GM21529 (cell line): Measurements from ENCODE around the gene STBD1.
A peak's percentile ranks its signal among the peaks of the same experiment; 100 is the strongest.
"Not testable (repeated sequence)": the region's sequence is repeated elsewhere in the genome, so short reads cannot be mapped to it uniquely, and the experiment has no call there.

Source experiments
- ATAC-seq: cut with Tn5 transposase; IDR thresholded peaks from one replicate; pipeline ENCODE4 v1.9.1; 2021; ENCODE audit not compliant: unreplicated experiment

The STBD1 gene

DNA sequence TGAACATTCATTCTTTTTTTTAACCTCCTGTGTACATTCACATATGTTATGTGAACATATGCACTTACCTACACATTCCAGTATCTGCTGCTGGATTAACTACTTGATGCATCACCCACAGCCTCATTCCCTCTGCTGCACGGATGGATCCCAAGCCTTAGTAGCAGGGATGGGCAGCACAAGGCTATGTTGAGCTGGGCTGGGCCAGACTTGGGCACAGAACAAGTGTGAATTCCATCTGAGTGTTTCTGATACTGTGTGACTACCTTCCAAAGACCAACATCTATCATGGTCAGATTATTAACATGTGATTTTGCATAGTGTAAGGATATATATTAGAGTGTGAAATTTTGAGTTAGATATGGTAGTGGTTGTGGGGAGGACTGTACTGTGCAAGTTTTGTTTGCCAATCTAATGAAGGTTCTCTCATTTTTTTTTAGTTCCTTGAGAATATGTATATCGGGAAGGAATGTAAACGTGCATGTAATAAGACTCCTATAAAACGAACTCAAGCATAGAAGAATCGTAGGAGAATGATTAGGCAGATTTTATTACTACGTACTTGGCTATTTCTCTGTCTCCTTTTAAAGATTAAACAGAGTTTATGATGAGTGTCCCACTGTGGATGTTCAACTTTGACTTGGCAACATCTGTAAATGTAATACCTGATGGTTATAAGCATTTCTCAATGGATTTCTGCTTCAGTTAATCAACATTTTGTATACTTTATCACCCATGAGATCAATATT, 23.4 kb upstream of the STBD1 start:
- no peak for ATAC-seq

DNA sequence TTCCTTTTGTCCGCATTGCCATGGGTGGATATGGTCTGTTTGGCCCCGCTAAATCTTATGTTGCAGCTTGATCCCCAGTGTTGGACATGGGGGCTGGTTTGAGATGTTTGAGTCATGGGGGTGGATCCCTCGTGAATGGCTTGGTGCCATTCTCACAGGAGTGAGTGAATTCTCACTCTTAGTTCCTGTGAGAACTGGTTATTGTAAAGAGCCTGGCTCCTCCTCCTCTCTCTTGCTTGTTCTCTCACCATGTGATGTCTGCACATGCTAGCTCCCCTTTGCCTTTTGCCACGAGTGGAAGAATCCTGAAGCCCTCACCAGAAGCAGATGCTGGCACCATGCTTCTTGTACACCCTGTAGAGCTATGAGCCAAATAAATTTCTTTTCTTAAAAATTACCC, 22.6 kb upstream of the STBD1 start:
- no peak for ATAC-seq

DNA sequence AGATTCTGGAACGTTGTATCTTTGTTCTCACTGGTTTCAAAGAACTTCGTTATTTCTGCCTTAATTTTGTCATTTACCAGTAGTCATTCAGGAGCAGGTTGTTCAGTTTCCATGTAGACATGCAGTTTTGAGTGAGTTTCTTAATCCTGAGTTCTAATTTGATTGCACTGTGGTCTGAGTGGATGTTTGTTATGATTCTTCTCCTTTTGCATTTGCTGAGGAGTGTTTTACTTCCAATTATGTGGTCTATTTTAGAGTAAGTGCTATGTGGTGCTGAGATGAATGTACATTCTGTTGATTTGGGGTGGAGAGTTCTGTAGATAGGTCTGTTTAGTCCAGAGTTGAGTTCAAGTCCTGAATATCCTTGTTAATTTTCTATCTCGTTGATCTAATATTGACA, 18.7 kb upstream of the STBD1 start:
- not testable (repeated sequence) for ATAC-seq

DNA sequence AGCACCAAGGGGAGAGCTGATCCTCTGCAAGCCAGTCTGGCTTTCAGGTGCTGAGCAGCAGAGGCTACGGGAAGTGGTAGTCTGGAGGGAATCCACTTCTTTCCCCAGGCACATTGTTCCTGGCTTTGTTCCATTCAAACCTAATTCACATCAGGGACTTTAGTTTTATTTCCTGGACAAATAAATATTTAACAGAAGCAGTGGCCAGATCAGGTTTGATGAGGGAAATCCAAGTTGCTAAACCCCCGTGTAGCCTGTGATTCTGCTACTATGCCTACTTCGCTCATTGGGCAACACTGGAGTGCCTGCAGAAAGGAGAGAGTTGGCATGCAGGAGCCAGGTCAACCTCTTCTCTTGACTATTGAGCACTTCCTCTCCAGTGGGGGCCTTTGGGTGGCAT, 13.8 kb upstream of the STBD1 start:
- no peak for ATAC-seq

- ATAC-seq, result no peak
These were observed 12.8 kb upstream of the STBD1 start for GRCh38 chr4:76293772-76294171.

GRCh38 chr4:76296286-76296820, 10.2 kb upstream of the STBD1 start:
- no peak for ATAC-seq

- ATAC-seq, result no peak
These were observed 8.3 kb upstream of the STBD1 start for GRCh38 chr4:76298227-76298626.

GRCh38 chr4:76300012-76300411, 6.5 kb upstream of the STBD1 start:
- no peak for ATAC-seq

DNA sequence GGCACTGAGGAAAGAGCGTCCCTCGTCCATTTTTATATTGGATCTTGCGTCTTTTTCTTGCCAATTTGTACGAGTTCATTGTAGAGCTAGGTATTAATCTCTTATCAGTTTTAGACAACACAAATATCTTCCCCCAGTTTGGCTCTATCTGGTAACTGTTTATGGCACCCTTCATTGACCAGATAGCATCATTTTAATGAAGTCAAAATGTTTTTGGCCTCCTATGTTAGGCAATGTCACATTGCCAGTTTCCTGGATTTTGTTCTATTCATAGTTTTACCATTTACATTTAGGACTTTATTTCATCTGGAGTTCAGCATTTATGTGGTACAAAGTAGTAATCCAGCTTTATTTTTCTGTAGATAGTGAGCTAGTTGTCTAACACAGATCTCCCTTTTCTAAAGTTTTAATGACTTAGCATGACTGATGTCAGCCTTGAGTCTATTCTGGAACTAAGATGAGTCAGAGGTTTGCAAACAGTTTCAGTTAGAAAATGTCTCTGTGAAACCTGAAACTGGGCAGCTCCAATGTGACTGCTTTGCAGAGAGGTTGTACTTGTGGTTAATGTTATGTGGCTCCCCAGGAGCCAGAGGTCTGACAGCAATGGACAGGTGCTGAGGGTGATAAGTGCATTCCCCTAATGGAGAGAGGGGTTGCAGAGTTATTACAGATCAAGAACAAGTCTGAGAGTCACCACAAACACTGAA, 5.3 kb upstream of the STBD1 start:
- peak; percentile 98 for ATAC-seq

DNA sequence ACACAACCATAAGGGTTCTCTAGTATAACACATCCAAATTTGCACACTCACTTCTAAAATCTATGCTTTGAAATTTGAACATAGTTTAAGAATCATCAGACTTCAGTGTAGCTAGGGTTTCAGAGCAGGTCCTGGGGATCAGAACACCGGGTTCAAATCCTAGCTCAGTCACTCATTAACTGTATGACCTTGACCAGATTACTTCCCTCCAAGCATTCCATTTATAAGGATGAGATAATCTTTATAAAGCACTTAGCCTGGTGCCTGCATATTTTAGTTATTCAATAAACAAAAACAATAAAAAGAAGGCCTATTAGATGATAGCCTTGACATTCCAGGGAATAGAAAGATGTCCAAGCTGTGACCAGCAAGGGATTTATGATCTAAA, 4.8 kb upstream of the STBD1 start:
- ATAC-seq, result no peak

DNA sequence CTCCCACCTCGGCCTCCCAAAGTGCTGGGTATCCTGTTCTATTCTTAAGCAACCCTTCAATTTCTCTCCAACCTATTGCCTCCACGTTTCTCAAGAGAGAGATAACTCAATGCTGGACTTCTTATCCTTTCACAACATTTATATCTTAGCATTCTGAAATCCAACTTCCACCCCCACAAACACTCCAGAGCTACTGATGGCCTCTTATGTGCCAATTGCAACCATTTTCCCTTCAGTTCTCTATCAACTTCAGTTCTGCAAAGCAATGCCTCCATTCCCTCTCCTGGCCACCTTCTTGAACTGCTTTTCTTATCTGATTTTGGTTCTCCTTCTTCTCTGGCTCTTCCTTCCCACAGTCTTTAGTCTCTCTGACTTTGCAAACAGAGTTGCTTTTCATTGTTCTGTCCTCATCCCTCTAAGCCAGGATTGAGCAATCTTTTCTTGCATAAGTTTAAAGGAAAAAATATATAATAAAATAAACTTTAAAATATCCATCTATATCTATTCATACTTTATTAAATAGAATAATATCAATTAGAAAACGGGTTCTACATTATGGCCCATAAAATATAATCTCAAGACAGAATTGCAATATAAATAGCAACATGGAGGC, 3.6 kb upstream of the STBD1 start:
- no peak for ATAC-seq

DNA sequence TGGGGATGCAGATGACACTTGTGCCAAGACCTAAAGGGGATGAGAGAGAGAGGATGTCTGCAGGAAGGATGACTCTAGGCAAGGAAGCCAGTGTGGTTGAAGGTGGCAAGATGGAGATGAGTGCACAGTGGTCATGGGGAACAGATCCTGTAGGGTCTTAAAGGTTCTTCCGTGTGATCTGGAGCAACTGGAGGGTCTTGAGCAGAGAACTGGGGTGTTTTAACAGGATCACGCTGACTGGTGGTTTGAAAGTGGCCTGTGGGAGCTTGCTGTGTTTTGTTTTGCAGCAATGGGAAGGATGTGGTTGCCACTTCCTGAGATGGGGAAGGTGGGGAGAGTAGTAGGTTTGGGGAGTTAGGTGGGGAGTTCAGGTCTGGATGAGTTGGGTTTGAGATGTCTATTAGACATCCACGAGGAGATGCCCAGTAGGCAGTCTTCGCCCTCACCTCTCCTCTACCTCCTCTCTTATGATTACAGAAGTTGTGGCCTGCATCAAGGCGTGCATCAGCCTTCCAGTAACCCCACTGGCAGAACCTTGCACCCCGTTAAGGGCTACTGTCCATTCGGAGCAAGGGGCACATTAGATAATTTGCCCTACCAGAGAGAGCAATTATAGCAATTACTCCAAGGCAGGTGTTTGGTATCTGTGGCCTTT, 1.4 kb upstream of the STBD1 start:
- ATAC-seq, result no peak

DNA sequence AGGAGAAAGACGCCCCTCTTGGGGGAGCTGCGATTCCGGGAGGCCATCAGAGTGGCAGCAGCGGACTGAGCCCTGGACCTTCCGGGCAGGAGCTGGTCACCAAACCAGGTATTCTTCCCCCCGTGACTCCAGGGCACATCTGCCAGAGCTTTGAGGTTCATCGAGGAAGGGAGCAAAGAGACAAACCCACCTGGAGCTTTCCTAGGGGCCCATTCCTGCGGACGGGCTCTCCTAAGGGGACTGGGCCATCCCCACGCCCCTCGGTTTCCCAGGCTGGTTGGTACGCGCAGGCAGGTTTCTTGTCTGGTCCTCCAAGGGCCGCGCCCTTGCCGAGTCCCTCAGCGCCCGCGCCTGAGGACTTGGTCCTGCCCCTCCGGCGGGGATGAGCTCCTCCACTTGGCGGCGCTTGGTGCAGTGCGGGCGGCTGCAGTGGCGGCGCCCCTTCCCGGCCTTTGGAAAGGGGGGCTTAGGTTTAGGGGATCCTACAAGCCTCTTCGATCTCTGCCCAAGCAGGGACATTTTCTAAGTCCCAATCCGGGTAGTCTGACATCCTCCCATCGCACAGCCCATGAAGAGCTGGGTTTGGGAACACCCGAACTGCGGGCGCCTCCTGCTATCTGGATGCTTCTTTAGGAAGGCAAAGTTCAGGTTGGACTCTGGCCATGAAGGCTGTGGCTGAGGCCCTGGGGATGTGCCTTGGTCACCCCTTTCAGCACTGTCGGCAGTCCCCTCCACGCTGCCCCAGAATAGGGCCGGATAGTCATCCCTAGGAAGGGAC, 538 bp downstream of the STBD1 start:
- no peak for ATAC-seq

DNA sequence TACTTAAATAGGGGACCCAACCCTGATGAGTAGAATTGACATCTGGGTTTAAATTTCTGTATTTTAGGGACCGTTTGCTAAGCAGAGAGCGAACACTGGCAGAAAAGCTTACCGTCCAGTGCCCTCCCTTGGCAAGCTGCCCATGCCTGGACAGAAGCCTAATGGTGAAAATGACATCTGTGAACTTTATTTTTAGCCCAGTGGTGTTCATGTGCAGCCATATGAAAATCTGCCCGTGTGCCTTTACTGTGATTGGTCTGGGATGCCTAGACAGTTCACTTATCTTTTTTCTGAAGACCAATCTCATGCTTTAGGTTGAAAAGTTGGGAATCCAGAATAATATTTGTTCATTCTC, 1.1 kb downstream of the STBD1 start:
- ATAC-seq, result no peak

GRCh38 chr4:76308548-76308947, 2.0 kb downstream of the STBD1 start:
- no peak for ATAC-seq

DNA sequence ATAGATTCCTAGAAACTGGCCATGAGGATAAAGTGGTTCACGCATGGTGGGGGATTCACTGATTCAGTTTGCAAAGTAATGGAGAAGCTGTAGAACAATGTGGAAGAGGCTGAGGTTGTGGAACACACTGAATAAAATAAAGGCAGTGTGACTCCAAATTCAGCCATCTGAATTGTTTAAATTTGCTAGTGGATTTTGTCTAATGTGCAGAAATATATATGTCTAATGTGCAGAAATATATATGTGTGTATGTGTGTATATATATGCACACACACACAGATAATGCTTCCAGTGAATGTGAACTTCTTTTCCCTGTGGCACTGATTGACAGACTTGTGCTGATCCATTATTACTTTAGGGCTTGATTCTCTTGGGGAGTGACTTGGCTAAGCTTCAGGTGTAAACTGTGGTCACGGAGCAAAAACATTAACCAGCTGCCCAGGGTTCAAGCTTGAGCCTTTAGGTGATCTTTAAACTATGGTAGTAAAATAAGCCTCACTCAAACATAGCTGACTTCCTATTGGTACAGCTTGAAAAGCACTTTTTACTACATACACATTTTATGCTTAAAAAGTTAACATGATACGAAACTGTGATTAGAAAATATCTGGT, 3.5 kb downstream of the STBD1 start:
- no peak for ATAC-seq

- no peak for ATAC-seq
These were observed 4.2 kb downstream of the STBD1 start for GRCh38 chr4:76310683-76311082.

DNA sequence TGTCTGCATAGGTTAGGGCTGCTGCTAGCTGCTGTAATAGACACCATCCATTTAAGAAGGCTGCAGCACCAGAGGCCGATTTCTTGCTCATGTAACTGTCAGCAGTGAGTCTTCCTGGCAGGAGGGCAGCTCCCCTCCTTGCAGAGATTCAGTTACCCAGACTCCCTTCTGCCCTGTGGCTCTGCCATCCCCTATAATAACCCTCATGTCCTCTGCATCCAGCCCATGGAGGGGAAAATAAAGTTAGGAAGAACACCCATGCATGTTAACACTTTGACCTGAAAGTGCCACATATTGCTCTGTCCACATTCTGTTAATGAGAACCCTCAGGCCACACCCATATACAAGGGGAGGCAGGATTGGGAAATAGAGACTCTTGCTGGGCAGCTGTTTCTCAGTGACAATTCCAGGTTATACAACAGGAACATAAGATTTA, 5.4 kb downstream of the STBD1 start:
- ATAC-seq, result no peak

- no peak for ATAC-seq
These were observed 5.9 kb downstream of the STBD1 start for GRCh38 chr4:76312457-76312856.

DNA sequence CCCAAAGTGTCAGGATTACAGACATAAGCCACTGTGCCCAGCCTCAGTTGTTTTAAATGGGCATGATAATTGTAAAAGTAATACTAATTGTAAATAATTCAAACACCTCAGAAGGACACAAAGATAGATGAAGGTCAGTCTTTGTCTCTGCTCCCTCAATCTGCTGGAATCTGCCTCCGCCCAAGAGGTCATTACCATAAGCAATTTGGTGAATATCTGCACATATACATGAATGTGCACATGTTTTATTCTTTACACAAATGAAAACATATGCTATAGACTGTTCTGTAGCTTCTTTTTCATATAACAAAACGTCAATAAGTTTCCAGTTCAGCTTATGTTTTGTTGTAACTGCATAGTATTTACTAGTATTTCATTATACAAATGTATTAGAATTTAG, 7.0 kb downstream of the STBD1 start:
- no peak for ATAC-seq
